CD14-positive monocyte (primary cell): Measurements from ENCODE around the gene SSR2. TPM values are rescaled to one million over a fixed set of nuclear protein-coding genes. Genes with fewer than 3 reads are reported as not detected.

Experiments used
- DNase-seq, 3 donors: peaks; one replicate each; pipeline ENCODE4 v3.0.0-alpha.2; 2011 to 2022
- H2AFZ ChIP-seq: 2 replicates; pipeline ENCODE4 v1.6.0; 2012; ENCODE audit warnings: mild to moderate bottlenecking, low read depth, low read length, inconsistent platforms; ENCODE audit not compliant: insufficient read depth, poor library complexity, severe bottlenecking
- H3K27ac ChIP-seq, 2 donors: 1 replicate in 1 of 2; 2 replicates in 1 of 2; pipeline ENCODE4 v1.5.1; 2012 to 2013; ENCODE audit warnings: low read length in 2 of 2, control low read depth in 1 of 2, inconsistent platforms in 1 of 2, low read depth in 1 of 2, mild to moderate bottlenecking in 1 of 2
- H3K27me3 ChIP-seq, 2 donors: one replicate each; pipeline versions ENCODE4 v1.6.0 to v1.6.1; 2011 to 2013; ENCODE audit warnings: low read length in 2 of 2; ENCODE audit not compliant: control insufficient read depth in 2 of 2, insufficient read depth in 2 of 2
- H3K36me3 ChIP-seq, 2 donors: replicated peaks in 1 of 2; 1 replicate in 1 of 2; 2 replicates in 1 of 2; pipeline versions ENCODE4 v1.5.1 to v1.6.1; 2012 to 2013; ENCODE audit warnings: low read length in 2 of 2, control low read depth in 1 of 2, inconsistent platforms in 1 of 2, mild to moderate bottlenecking in 1 of 2; ENCODE audit not compliant: insufficient read depth in 2 of 2, control insufficient read depth in 1 of 2
- H3K4me1 ChIP-seq, 2 donors: 1 replicate in 1 of 2; 2 replicates in 1 of 2; pipeline versions ENCODE4 v1.5.1 to v1.6.1; 2012 to 2013; ENCODE audit warnings: low read length in 2 of 2, control low read depth in 1 of 2, inconsistent platforms in 1 of 2, mild to moderate bottlenecking in 1 of 2, moderate library complexity in 1 of 2; ENCODE audit not compliant: insufficient read depth in 2 of 2, control insufficient read depth in 1 of 2
- H3K4me2 ChIP-seq: replicated peaks from 2 replicates; pipeline ENCODE3; 2012; ENCODE audit warnings: low read length, moderate library complexity, mild to moderate bottlenecking; ENCODE audit not compliant: poor library complexity, severe bottlenecking; ENCODE audit errors: extremely low read depth
- H3K4me3 ChIP-seq, 3 experiments: fragments of 200-600 bp in 1 of 3; sonication (generic) in 1 of 3; replicated peaks in 1 of 3; 1 replicate in 2 of 3; 2 replicates in 1 of 3; pipeline ENCODE4 v1.5.1; 2011 to 2013; ENCODE audit warnings: low read length in 3 of 3, mild to moderate bottlenecking in 3 of 3, control low read depth in 2 of 3, low read depth in 2 of 3, inconsistent platforms in 1 of 3, moderate library complexity in 1 of 3
- H3K79me2 ChIP-seq: 2 replicates; pipeline ENCODE4 v1.6.0; 2012; ENCODE audit warnings: mild to moderate bottlenecking, control low read depth, inconsistent platforms, low read length, moderate library complexity; ENCODE audit not compliant: insufficient read depth
- H3K9ac ChIP-seq: 2 replicates; pipeline ENCODE4 v1.6.0; 2017; ENCODE audit warnings: low read length, mild to moderate bottlenecking; ENCODE audit not compliant: insufficient read depth, poor library complexity, severe bottlenecking
- H3K9me3 ChIP-seq, 2 donors: replicated peaks in 1 of 2; 1 replicate in 1 of 2; 2 replicates in 1 of 2; pipeline versions ENCODE4 v1.5.1 to v1.6.1; 2012 to 2013; ENCODE audit warnings: low read length in 2 of 2, control low read depth in 1 of 2; ENCODE audit not compliant: control insufficient read depth in 1 of 2, insufficient read depth in 1 of 2
- H4K20me1 ChIP-seq: 2 replicates; pipeline ENCODE4 v1.6.0; 2012; ENCODE audit warnings: mild to moderate bottlenecking, low read length, control low read depth, moderate library complexity; ENCODE audit not compliant: insufficient read depth
- H3K27ac Mint-ChIP-seq, 7 donors: one replicate each; pipeline ENCODE4 v1.8.0; 2020; ENCODE audit warnings: mild to moderate bottlenecking in 7 of 7, mixed read lengths in 7 of 7, moderate library complexity in 6 of 7, inconsistent platforms in 2 of 7
- H3K27me3 Mint-ChIP-seq, 3 donors: one replicate each; pipeline ENCODE4 v1.8.0; 2021 to 2022; ENCODE audit warnings: low read depth in 3 of 3, mild to moderate bottlenecking in 3 of 3, mixed read lengths in 3 of 3, moderate library complexity in 3 of 3, inconsistent platforms in 1 of 3
- H3K36me3 Mint-ChIP-seq, 2 donors: one replicate each; pipeline ENCODE4 v1.8.0; 2020; ENCODE audit warnings: mixed read lengths in 2 of 2, inconsistent platforms in 1 of 2, mild to moderate bottlenecking in 1 of 2
- H3K4me1 Mint-ChIP-seq: one replicate; pipeline ENCODE4 v1.8.0; 2020; ENCODE audit warnings: mild to moderate bottlenecking, mixed read lengths
- H3K4me3 Mint-ChIP-seq, 2 donors: one replicate each; pipeline ENCODE4 v1.8.0; 2020; ENCODE audit warnings: mild to moderate bottlenecking in 2 of 2, mixed read lengths in 2 of 2, moderate library complexity in 1 of 2
- H3K9me3 Mint-ChIP-seq, 7 donors: one replicate each; pipeline ENCODE4 v1.8.0; 2020 to 2022; ENCODE audit warnings: mixed read lengths in 7 of 7, mild to moderate bottlenecking in 6 of 7, moderate library complexity in 6 of 7, inconsistent platforms in 2 of 7
- WGBS: methylation state at CpG from one replicate; pipeline ENCODE4 v1.1.5; 2013; ENCODE audit warnings: missing lambda C conversion rate; ENCODE audit not compliant: insufficient coverage; 5-methylcytosine and 5-hydroxymethylcytosine counted together
- intact Hi-C, 2 donors: fragments of 100-400 bp; cut with micrococcal nuclease; formaldehyde crosslinking; loops; one replicate each; pipeline versions ENCODE4 v1.15.0 to v1.15.1; 2023
- polyA plus RNA-seq, 3 donors: library from polyadenylated mRNA; depleted of rRNA in 1 of 3; unstranded in 2 of 3; stranded (reverse) in 1 of 3; fragments of 300-500 nt in 2 of 3; fragments of >200 nt in 1 of 3; fragmentation: Illumina TruSeq in 2 of 3; gene quantifications; 1 replicate in 2 of 3; 2 replicates in 1 of 3; pipeline ENCODE4 v1.2.3, GENCODE V29; 2012 to 2021
- TF ChIP-seq, protein P1 (sequence below): fragments of 200-600 bp; IDR thresholded peaks from one replicate; pipeline ENCODE4 v1.8.0; 2022; ENCODE audit warnings: antibody characterized with exemption, mild to moderate bottlenecking

The SSR2 gene
- polyA plus RNA-seq, 3 donors, result 374 to 614 (median 414) TPM

DNA sequence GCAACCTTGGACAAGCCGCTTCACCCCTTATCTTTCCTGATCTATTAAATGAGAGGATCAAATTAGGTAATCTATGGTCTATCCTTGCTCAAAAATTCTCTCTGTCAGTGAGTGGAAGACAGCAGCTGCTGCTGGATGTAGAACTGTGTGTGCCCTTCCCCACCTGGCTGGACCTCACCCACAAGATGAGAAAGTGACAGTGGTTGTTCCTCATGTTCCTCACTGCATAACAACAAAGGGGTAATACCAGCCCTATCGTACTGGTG, 16.9 kb downstream of the SSR2 start:
- Histone ChIP-seq H3K9ac (no peak overlapping the region), H3K27me3 (no peaks in the 10 kb centered on the region), H3K79me2 (no peaks in the 10 kb centered on the region), H3K4me3 (no peak overlapping the region), H3K9me3 (no peaks in the 10 kb centered on the region), H4K20me1 (no peaks in the 10 kb centered on the region), H3K4me1 (peaks cover 5 to 8% of the 10 kb centered on the region in 2 donors), H2AFZ (no peak overlapping the region), H3K4me2 (no peak overlapping the region), H3K36me3 (peaks cover 12 to 14% of the 10 kb centered on the region in 2 donors), H3K27ac (no peak overlapping the region)
- no CpG with 5 or more reads among the region's 2 CpGs for WGBS
- no peak overlapping the region for H3K27ac Mint-ChIP-seq
- no peak for DNase-seq
- H3K27me3 Mint-ChIP-seq, result peaks cover 0 to 1% (median 0%) of the 10 kb centered on the region in 3 donors
- TF ChIP-seq, protein P1, sequence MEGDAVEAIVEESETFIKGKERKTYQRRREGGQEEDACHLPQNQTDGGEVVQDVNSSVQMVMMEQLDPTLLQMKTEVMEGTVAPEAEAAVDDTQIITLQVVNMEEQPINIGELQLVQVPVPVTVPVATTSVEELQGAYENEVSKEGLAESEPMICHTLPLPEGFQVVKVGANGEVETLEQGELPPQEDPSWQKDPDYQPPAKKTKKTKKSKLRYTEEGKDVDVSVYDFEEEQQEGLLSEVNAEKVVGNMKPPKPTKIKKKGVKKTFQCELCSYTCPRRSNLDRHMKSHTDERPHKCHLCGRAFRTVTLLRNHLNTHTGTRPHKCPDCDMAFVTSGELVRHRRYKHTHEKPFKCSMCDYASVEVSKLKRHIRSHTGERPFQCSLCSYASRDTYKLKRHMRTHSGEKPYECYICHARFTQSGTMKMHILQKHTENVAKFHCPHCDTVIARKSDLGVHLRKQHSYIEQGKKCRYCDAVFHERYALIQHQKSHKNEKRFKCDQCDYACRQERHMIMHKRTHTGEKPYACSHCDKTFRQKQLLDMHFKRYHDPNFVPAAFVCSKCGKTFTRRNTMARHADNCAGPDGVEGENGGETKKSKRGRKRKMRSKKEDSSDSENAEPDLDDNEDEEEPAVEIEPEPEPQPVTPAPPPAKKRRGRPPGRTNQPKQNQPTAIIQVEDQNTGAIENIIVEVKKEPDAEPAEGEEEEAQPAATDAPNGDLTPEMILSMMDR, result no peak
- intact Hi-C loops, result loop anchor here in 1 of 2 donors (10.0 kb wide), 1 partner anchor 61 kb away; the partner anchor contains the start of gene RAB25
- peaks cover 6% of the 10 kb centered on the region for H3K4me1 Mint-ChIP-seq
- peaks cover 15 to 25% of the 10 kb centered on the region in 2 donors for H3K36me3 Mint-ChIP-seq
- H3K9me3 Mint-ChIP-seq, result no peaks in the 10 kb centered on the region
- no peak overlapping the region for H3K4me3 Mint-ChIP-seq

- Mint-ChIP-seq H3K9me3 (no peaks in the 10 kb centered on the region), H3K36me3 (peaks cover 8 to 11% of the 10 kb centered on the region in 2 donors), H3K27me3 (peaks cover 0 to 3% (median 0%) of the 10 kb centered on the region in 3 donors), H3K27ac (peak overlapping the region in 1 of 7 donors; percentile 42), H3K4me1 (peaks cover 6% of the 10 kb centered on the region), H3K4me3 (no peak overlapping the region)
- Histone ChIP-seq H3K9ac (no peak overlapping the region), H2AFZ (no peak overlapping the region), H4K20me1 (no peaks in the 10 kb centered on the region), H3K4me2 (no peak overlapping the region), H3K27me3 (no peaks in the 10 kb centered on the region), H3K9me3 (no peaks in the 10 kb centered on the region), H3K36me3 (peaks cover 6 to 8% of the 10 kb centered on the region in 2 donors), H3K4me3 (no peak overlapping the region), H3K4me1 (peaks cover 5 to 8% of the 10 kb centered on the region in 2 donors), H3K27ac (no peak overlapping the region), H3K79me2 (no peaks in the 10 kb centered on the region)
- no peak for DNase-seq
- intact Hi-C loops, result loop anchor here in 1 of 2 donors (10.0 kb wide), 1 partner anchor 62 kb away; the partner anchor contains the start of gene RAB25
- TF ChIP-seq, protein P1, result no peak
- WGBS, result no CpG with 5 or more reads among the region's 3 CpGs
These were observed 18.4 kb downstream of the SSR2 start for GRCh38 chr1:156002188-156002911.
